GM23248 (cell line): ENCODE data around the gene MECP2. TPM values are rescaled to one million over a fixed set of nuclear protein-coding genes. Genes with fewer than 3 reads are reported as not detected.

ENCODE experiments used
- DNase-seq: peaks from one replicate; pipeline ENCODE4 v3.0.0-alpha.2; 2015
- H2AFZ ChIP-seq: fragments of 200-600 bp; sonication (generic); 2 replicates; pipeline ENCODE4 v1.6.1; 2016; ENCODE audit warnings: antibody characterized with exemption
- H3F3A ChIP-seq: fragments of 200-600 bp; sonication (generic); 2 replicates; pipeline ENCODE4 v1.6.1; 2016; ENCODE audit warnings: mild to moderate bottlenecking, antibody characterized with exemption, mixed run types; ENCODE audit not compliant: insufficient read depth
- H3K27ac ChIP-seq: fragments of 200-600 bp; sonication (generic); 2 replicates; pipeline ENCODE4 v1.5.1; 2016; ENCODE audit warnings: mild to moderate bottlenecking
- H3K27me3 ChIP-seq: fragments of 200-600 bp; sonication (generic); replicated peaks from 2 replicates; pipeline ENCODE4 v1.6.1; 2016; ENCODE audit warnings: mild to moderate bottlenecking; ENCODE audit not compliant: insufficient read depth
- H3K36me3 ChIP-seq: fragments of 200-600 bp; sonication (generic); 2 replicates; pipeline ENCODE4 v1.6.1; 2016; ENCODE audit warnings: low read depth, mild to moderate bottlenecking
- H3K4me1 ChIP-seq: fragments of 200-600 bp; sonication (generic); 2 replicates; pipeline ENCODE4 v1.6.1; 2016; ENCODE audit warnings: mild to moderate bottlenecking; ENCODE audit not compliant: insufficient read depth
- H3K4me2 ChIP-seq: fragments of 200-600 bp; sonication (generic); one replicate; pipeline ENCODE4 v1.6.1; 2016; ENCODE audit warnings: mild to moderate bottlenecking; ENCODE audit not compliant: unreplicated experiment
- H3K4me3 ChIP-seq: fragments of 200-600 bp; sonication (generic); 2 replicates; pipeline ENCODE4 v1.5.1; 2016; ENCODE audit warnings: mild to moderate bottlenecking
- H3K79me2 ChIP-seq: fragments of 200-600 bp; sonication (generic); 2 replicates; pipeline ENCODE4 v1.6.1; 2016; ENCODE audit warnings: mild to moderate bottlenecking; ENCODE audit not compliant: insufficient read depth
- H3K9ac ChIP-seq: fragments of 200-600 bp; sonication (generic); 2 replicates; pipeline ENCODE4 v1.6.1; 2016; ENCODE audit warnings: mild to moderate bottlenecking
- H3K9me2 ChIP-seq: fragments of 200-600 bp; sonication (generic); 2 replicates; pipeline ENCODE4 v1.6.1; 2016; ENCODE audit warnings: mixed run types, mild to moderate bottlenecking, moderate library complexity; ENCODE audit not compliant: insufficient read depth
- H3K9me3 ChIP-seq: fragments of 200-600 bp; sonication (generic); one replicate; pipeline ENCODE4 v1.6.1; 2017; ENCODE audit warnings: low read depth
- H4K20me1 ChIP-seq: fragments of 200-600 bp; sonication (generic); 2 replicates; pipeline ENCODE4 v1.6.0; 2016; ENCODE audit not compliant: insufficient read depth
- EZH2 ChIP-seq: fragments of 200-600 bp; sonication (generic); IDR thresholded peaks from 2 replicates; pipeline ENCODE4 v1.6.1; 2018; ENCODE audit warnings: antibody characterized with exemption, mild to moderate bottlenecking; ENCODE audit not compliant: insufficient read depth, poor library complexity, severe bottlenecking
- EZH2phosphoT487 ChIP-seq: fragments of 200-600 bp; sonication (generic); IDR thresholded peaks from 2 replicates; pipeline ENCODE4 v1.6.1; 2018; ENCODE audit warnings: antibody characterized with exemption, moderate library complexity, mild to moderate bottlenecking, low read depth; ENCODE audit not compliant: insufficient read depth
- WGBS, 2 experiments: methylation state at CpG; one replicate each; pipeline ENCODE4 v1.1.6; 2015 to 2017; ENCODE audit warnings: low lambda C conversion rate in 2 of 2, low coverage in 1 of 2; ENCODE audit errors: missing lambda C conversion rate in 2 of 2; 5-methylcytosine and 5-hydroxymethylcytosine counted together
- in situ Hi-C: fragments of 300-500 bp; cut with MboI; formaldehyde crosslinking; loops from 2 replicates; pipeline ENCODE4 v1.15.0; 2020
- polyA plus RNA-seq: library from polyadenylated mRNA; unstranded; fragments of >200 nt; fragmentation: Nextera tagmentation; extraction: Ambion mirVana; gene quantifications from 2 replicates; pipeline ENCODE4 v1.2.1, GENCODE V29; 2016
- total RNA-seq: library from RNA; depleted of rRNA; stranded (reverse); fragments of >200 nt; shearing (Covaris generic); gene quantifications from 2 replicates; pipeline ENCODE4 v1.2.3, GENCODE V29; 2014

The MECP2 gene
- total and polyA plus RNA-seq, 2 experiments from 2014 or later, result 10.3 to 16.5 TPM

DNA sequence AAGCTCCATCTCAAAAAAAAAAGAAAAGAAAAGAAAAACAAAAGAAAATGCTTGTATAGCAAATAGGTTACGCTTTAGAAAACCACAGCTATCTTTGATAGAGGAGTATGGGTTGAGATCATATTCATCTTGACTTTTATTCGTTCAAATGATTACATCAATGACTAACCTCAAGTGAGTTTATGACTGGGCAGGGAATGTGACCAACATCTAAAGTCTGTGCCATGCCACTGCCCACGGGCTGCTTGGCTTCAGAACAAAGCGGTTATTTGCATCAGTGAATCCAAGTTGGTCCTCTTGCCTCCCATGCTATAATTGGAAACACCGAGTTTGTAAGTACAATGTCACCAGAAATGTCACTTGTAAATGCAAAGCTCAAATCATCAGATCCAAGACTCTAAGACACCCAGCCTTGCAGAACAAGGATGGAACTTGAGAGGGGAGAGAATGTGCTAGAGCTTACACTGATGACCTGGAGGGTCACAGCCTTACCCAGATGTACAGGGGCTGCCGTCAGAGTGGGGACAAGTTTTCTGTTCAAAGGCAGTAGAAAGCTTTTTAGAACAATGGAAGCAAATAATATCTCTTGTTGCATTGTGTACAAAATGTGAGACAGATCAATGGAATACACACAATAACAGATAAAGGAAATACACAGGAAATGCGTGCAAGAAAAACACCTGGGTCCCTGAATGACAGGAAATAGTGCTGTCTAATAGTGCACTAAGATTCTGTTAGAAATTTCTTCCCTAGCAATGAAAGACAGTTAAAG lies 38.1 kb upstream of the MECP2 start:
- no peak overlapping the region for H2AFZ ChIP-seq
- H4K20me1 ChIP-seq, result no peaks in the 10 kb centered on the region
- 73 to 77% methylated on average over 7 of the region's 7 CpGs for WGBS, 2 experiments
- H3K4me2 ChIP-seq, result no peak overlapping the region
- TF ChIP-seq EZH2 (no peak), EZH2phosphoT487 (no peak)
- H3K27me3 ChIP-seq, result no peaks in the 10 kb centered on the region
- no peaks in the 10 kb centered on the region for H3F3A ChIP-seq
- peak; percentile 26 for DNase-seq
- H3K9me3 ChIP-seq, result no peaks in the 10 kb centered on the region
- no peaks in the 10 kb centered on the region for H3K36me3 ChIP-seq
- no peaks in the 10 kb centered on the region for H3K4me1 ChIP-seq
- in situ Hi-C loops, result no loop called here
- no peaks in the 10 kb centered on the region for H3K79me2 ChIP-seq
- no peaks in the 10 kb centered on the region for H3K9me2 ChIP-seq
- H3K9ac ChIP-seq, result no peak overlapping the region
- H3K27ac ChIP-seq, result no peak overlapping the region
- no peak overlapping the region for H3K4me3 ChIP-seq

DNA sequence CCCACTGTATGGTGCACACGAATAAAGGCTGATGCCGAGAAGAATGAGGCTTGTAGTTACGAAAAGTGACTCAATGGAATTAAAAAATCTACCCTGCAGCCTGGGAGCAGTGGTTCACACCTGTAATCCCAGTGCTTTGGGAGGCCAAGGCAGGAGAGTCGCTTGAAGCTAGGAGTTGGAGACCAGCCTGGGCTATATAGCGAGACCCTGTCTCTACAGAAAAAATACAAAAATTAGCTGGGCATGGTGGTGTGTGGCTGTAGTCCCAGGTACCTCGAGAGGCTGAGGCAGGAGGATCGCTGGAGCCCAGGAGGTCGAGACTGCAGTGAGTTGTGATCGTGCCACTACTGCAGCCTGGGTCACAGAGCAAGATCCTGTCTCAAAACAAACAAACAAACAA lies 34.8 kb upstream of the MECP2 start:
- TF ChIP-seq EZH2, result no peak
- TF ChIP-seq EZH2phosphoT487, result no peak
- no peaks in the 10 kb centered on the region for H3K4me1 ChIP-seq
- WGBS, 2 experiments, result 73 to 77% methylated on average over 9 of the region's 9 CpGs
- H3K4me3 ChIP-seq, result no peak overlapping the region
- no peak for DNase-seq
- H4K20me1 ChIP-seq, result no peaks in the 10 kb centered on the region
- in situ Hi-C loops, result no loop called here
- H3K36me3 ChIP-seq, result no peaks in the 10 kb centered on the region
- H3K27ac ChIP-seq, result no peak overlapping the region
- H2AFZ ChIP-seq, result no peak overlapping the region
- H3K9me2 ChIP-seq, result no peaks in the 10 kb centered on the region
- no peak overlapping the region for H3K9ac ChIP-seq
- H3F3A ChIP-seq, result no peaks in the 10 kb centered on the region
- H3K79me2 ChIP-seq, result no peaks in the 10 kb centered on the region
- no peaks in the 10 kb centered on the region for H3K27me3 ChIP-seq
- no peaks in the 10 kb centered on the region for H3K9me3 ChIP-seq
- no peak overlapping the region for H3K4me2 ChIP-seq

DNA sequence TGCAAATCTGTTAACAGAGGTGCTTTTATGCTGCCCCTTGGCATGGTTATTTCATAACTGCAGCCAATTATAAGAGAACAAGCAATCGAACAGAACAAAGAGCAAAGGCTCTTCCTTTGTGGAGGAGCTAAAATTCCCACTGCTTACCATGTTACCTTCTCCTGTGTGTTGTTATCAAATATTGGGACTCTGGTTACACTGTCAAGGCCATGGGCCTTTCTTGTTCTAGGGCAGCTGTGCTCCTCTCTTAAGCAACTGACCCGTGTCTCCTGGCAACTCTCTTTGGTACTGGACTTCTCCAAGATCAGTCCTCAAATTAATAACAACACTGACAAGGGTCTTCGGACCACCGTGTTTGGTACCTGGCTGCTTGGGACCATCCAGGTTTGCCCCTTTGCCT lies 34.4 kb upstream of the MECP2 start:
- no peaks in the 10 kb centered on the region for H3F3A ChIP-seq
- WGBS, 2 experiments, result 80 to 82% methylated on average over 4 of the region's 4 CpGs

DNA sequence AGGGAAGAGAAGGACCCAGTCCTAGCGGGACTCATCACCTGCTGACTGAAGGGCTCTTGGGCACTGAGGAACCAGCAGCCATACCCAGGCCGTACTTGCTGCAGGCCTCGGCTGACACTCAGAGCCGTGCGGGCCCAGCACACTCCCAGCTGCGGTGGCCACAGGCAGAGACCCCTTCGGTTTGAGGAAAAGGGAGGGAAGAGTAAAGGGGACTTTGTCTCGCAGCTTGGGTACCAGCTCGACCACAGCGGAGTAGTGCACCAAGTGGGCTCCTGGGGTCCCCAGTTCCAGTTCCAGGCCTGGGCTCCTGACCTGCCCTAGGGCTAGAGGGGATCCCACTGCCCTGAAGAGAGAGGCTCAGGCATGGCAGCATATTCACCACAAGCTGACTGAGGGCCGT lies 28.6 kb upstream of the MECP2 start:
- no peak for TF ChIP-seq EZH2
- TF ChIP-seq EZH2phosphoT487, result no peak
- DNase-seq, result no peak
- no peaks in the 10 kb centered on the region for H3K9me3 ChIP-seq
- no peak overlapping the region for H3K9ac ChIP-seq
- H3K4me1 ChIP-seq, result no peaks in the 10 kb centered on the region
- no peak overlapping the region for H2AFZ ChIP-seq
- H3K79me2 ChIP-seq, result no peaks in the 10 kb centered on the region
- H3K36me3 ChIP-seq, result no peaks in the 10 kb centered on the region
- no peaks in the 10 kb centered on the region for H3F3A ChIP-seq
- H3K9me2 ChIP-seq, result no peaks in the 10 kb centered on the region
- H3K4me3 ChIP-seq, result no peak overlapping the region
- H3K4me2 ChIP-seq, result no peak overlapping the region
- 77 to 78% methylated on average over 3 to 5 of the region's 11 CpGs for WGBS, 2 experiments
- H4K20me1 ChIP-seq, result no peaks in the 10 kb centered on the region
- no peak overlapping the region for H3K27ac ChIP-seq
- in situ Hi-C loops, result no loop called here
- H3K27me3 ChIP-seq, result no peaks in the 10 kb centered on the region

More for the DNA sequence above, 34.4 kb upstream of the MECP2 start:
- Histone ChIP-seq H3K4me3 (no peak overlapping the region), H3K4me1 (no peaks in the 10 kb centered on the region), H3K9me2 (no peaks in the 10 kb centered on the region), H3K27ac (no peak overlapping the region), H3K9ac (no peak overlapping the region), H4K20me1 (no peaks in the 10 kb centered on the region), H3K27me3 (no peaks in the 10 kb centered on the region), H3K9me3 (no peaks in the 10 kb centered on the region), H2AFZ (no peak overlapping the region), H3K79me2 (no peaks in the 10 kb centered on the region), H3K4me2 (no peak overlapping the region), H3K36me3 (no peaks in the 10 kb centered on the region)
- TF ChIP-seq EZH2 (no peak), EZH2phosphoT487 (no peak)
- in situ Hi-C loops, result no loop called here
- no peak for DNase-seq
